Neural progenitor cell (in vitro differentiated cells): ENCODE results near the gene LIMS2. TPM values are rescaled to one million over a fixed set of nuclear protein-coding genes. Genes with fewer than 3 reads are reported as not detected.

Experiments
- DNase-seq: peaks from one replicate; pipeline ENCODE4 v3.0.0-alpha.2; 2016; ENCODE audit warnings: low spot score
- H2AFZ ChIP-seq: fragments of 200-600 bp; sonication (generic); replicated peaks from 2 replicates; pipeline ENCODE4 v1.6.1; 2016; ENCODE audit warnings: antibody characterized with exemption
- H3F3A ChIP-seq: fragments of 200-600 bp; sonication (generic); 2 replicates; pipeline ENCODE4 v1.6.1; 2016; ENCODE audit warnings: antibody characterized with exemption, low read depth
- H3K27ac ChIP-seq: fragments of 200-600 bp; sonication (generic); 2 replicates; pipeline ENCODE4 v1.5.1; 2016; ENCODE audit warnings: mild to moderate bottlenecking
- H3K27me3 ChIP-seq: fragments of 200-600 bp; sonication (generic); 2 replicates; pipeline ENCODE4 v1.6.1; 2016; ENCODE audit warnings: mild to moderate bottlenecking, moderate library complexity
- H3K36me3 ChIP-seq: fragments of 200-600 bp; sonication (generic); 2 replicates; pipeline ENCODE4 v1.5.1; 2016
- H3K4me1 ChIP-seq: fragments of 200-600 bp; sonication (generic); 2 replicates; pipeline ENCODE4 v1.6.1; 2016; ENCODE audit warnings: mixed run types
- H3K4me2 ChIP-seq: fragments of 200-600 bp; sonication (generic); 2 replicates; pipeline ENCODE4 v1.6.1; 2016
- H3K4me3 ChIP-seq: fragments of 200-600 bp; sonication (generic); 2 replicates; pipeline ENCODE4 v1.5.1; 2016
- H3K79me2 ChIP-seq: fragments of 200-600 bp; sonication (generic); 2 replicates; pipeline ENCODE4 v1.6.1; 2016; ENCODE audit warnings: low read depth
- H3K9ac ChIP-seq: fragments of 200-600 bp; sonication (generic); 2 replicates; pipeline ENCODE4 v1.6.1; 2016
- H3K9me3 ChIP-seq: fragments of 200-600 bp; sonication (generic); 2 replicates; pipeline ENCODE4 v1.5.1; 2016; ENCODE audit warnings: low read depth
- H4K20me1 ChIP-seq: fragments of 200-600 bp; sonication (generic); 2 replicates; pipeline ENCODE4 v1.6.1; 2016; ENCODE audit warnings: low read depth
- H3K27ac Mint-ChIP-seq: 3 replicates; pipeline ENCODE4 v1.8.0; 2021; ENCODE audit warnings: mixed read lengths
- H3K27me3 Mint-ChIP-seq: 2 replicates; pipeline ENCODE4 v1.8.0; 2022; ENCODE audit warnings: low read depth, mild to moderate bottlenecking, inconsistent platforms, moderate library complexity, mixed read lengths; ENCODE audit not compliant: insufficient read depth
- H3K36me3 Mint-ChIP-seq: 3 replicates; pipeline ENCODE4 v1.8.0; 2021; ENCODE audit warnings: mixed read lengths
- H3K4me1 Mint-ChIP-seq: 3 replicates; pipeline ENCODE4 v1.8.0; 2021; ENCODE audit warnings: mixed read lengths
- H3K4me3 Mint-ChIP-seq: 3 replicates; pipeline ENCODE4 v1.8.0; 2021; ENCODE audit warnings: mild to moderate bottlenecking, moderate library complexity, mixed read lengths
- H3K9me3 Mint-ChIP-seq: 3 replicates; pipeline ENCODE4 v1.8.0; 2020; ENCODE audit warnings: mixed read lengths
- CTCF ChIP-seq: fragments of 200-600 bp; sonication (generic); IDR thresholded peaks from 2 replicates; pipeline ENCODE4 v1.5.1; 2017; ENCODE audit warnings: antibody characterized with exemption, mild to moderate bottlenecking
- EZH2 ChIP-seq: fragments of 200-600 bp; sonication (generic); IDR thresholded peaks from 2 replicates; pipeline ENCODE4 v1.6.1; 2017; ENCODE audit warnings: antibody characterized with exemption, mild to moderate bottlenecking, moderate library complexity
- EZH2phosphoT487 ChIP-seq: fragments of 200-600 bp; sonication (generic); IDR thresholded peaks from 2 replicates; pipeline ENCODE4 v1.6.1; 2017; ENCODE audit warnings: antibody characterized with exemption
- total RNA-seq: library from RNA; depleted of rRNA; stranded (reverse); fragments of >200 nt; gene quantifications from 2 replicates; pipeline ENCODE4 v1.2.3, GENCODE V29; 2015; ENCODE audit warnings: low replicate concordance

Gene LIMS2
- total RNA-seq, 1 donor from 2014 or later, result not detected

DNA sequence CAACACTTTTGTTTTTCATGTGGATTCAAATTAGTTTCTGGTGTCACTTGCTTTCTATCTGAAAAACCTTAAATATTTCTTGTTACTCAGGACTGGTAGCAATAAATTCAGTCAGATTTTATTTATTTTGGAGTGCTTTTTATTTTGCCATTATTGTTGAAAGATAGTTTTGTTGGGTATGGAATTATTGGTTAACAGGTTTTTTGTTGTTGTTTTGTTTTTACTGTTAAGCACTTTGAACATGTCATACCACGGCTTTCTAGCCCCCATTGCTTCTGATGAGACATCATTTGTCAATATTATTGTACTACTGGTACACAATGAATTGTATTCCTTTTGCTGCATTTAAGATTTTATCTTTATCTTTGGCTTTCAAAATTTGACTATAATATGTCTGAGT is 13.1 kb upstream of the LIMS2 start:
- Mint-ChIP-seq H3K27me3 (peaks cover 9% of the 10 kb centered on the region), H3K27ac (no peak overlapping the region), H3K36me3 (no peaks in the 10 kb centered on the region), H3K4me1 (peaks cover 14% of the 10 kb centered on the region), H3K4me3 (no peak overlapping the region), H3K9me3 (peaks cover 34% of the 10 kb centered on the region)
- no peak for DNase-seq
- Histone ChIP-seq H3K27ac (no peak overlapping the region), H3K36me3 (no peaks in the 10 kb centered on the region), H3K9me3 (no peaks in the 10 kb centered on the region), H3K79me2 (no peaks in the 10 kb centered on the region), H3K4me3 (no peak overlapping the region), H3K27me3 (no peaks in the 10 kb centered on the region), H2AFZ (no peak overlapping the region), H3F3A (no peaks in the 10 kb centered on the region), H4K20me1 (no peaks in the 10 kb centered on the region), H3K4me2 (no peak overlapping the region), H3K9ac (no peak overlapping the region), H3K4me1 (no peaks in the 10 kb centered on the region)
- TF ChIP-seq CTCF (no peak), EZH2phosphoT487 (no peak), EZH2 (no peak)

DNA sequence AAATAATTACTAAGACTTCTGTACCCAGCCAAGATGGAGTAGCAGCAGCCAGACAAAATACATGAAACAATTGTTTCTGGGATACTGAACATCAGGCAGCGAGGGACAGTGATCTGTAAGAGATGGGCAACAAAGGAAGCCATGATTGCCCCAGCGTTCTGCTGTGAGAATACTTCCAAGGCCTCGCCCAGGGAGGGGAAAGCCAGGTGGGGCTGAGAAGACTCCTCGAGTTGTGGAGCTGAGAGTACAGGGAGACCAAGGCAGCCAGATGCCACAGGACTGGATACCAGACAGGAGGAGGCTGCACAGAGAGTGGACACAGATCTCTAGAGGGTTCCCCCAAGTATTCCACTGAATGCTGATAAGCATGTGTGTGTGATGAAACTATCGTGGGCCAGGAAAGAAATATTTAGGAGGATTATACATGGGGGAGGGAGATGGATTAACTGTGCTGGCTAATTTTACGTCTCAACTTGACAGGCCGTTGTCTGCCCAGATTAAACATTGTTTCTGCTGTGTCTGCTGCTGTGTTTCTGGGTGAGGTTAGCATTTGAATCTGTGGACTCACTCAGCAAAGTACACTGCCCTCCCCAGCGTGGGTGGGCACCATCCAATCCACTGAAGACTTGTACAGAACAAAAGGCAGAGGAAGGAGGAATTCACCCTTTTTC is 10.2 kb upstream of the LIMS2 start:
- Histone ChIP-seq H3K27me3 (no peaks in the 10 kb centered on the region), H3K27ac (no peak overlapping the region), H3K4me1 (no peaks in the 10 kb centered on the region), H3K9ac (no peak overlapping the region), H2AFZ (peak overlapping the region; percentile 34), H3K4me2 (no peak overlapping the region), H3F3A (no peaks in the 10 kb centered on the region), H3K36me3 (no peaks in the 10 kb centered on the region), H4K20me1 (no peaks in the 10 kb centered on the region), H3K79me2 (no peaks in the 10 kb centered on the region), H3K9me3 (no peaks in the 10 kb centered on the region), H3K4me3 (no peak overlapping the region)
- no peak overlapping the region for H3K4me3 Mint-ChIP-seq
- DNase-seq, result no peak
- TF ChIP-seq EZH2phosphoT487, result no peak
- no peak for TF ChIP-seq EZH2
- no peak for TF ChIP-seq CTCF
- no peak overlapping the region for H3K27ac Mint-ChIP-seq
- H3K36me3 Mint-ChIP-seq, result no peaks in the 10 kb centered on the region
- H3K9me3 Mint-ChIP-seq, result peaks cover 21% of the 10 kb centered on the region
- peaks cover 25% of the 10 kb centered on the region for H3K4me1 Mint-ChIP-seq
- peaks cover 8% of the 10 kb centered on the region for H3K27me3 Mint-ChIP-seq

DNA sequence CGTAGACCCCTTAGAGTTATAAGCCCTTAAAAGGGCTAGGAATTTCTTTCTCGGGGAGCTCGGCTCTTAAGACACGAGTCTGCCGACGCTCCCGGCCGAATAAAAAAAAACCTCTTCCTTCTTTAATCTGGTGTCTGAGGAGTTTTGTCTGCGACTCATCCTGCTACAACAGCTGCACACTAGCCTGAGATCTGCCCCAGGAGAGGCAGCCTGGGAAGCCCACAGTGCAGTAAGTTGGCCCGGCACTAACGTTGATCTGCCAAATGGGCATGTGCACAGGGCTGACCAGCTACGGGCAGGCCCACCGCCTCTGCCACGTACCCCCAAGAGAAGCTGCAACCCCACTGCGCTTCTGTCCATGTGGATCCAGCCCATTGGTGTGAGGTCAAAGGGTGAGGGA is 8.4 kb upstream of the LIMS2 start:
- DNase-seq, result no peak
- H3K9me3 Mint-ChIP-seq, result peaks cover 8% of the 10 kb centered on the region
- no peaks in the 10 kb centered on the region for H3K27me3 ChIP-seq
- no peaks in the 10 kb centered on the region for H3K36me3 Mint-ChIP-seq
- peaks cover 8% of the 10 kb centered on the region for H3K27me3 Mint-ChIP-seq
- H3K4me3 ChIP-seq, result no peak overlapping the region
- no peak overlapping the region for H3K4me2 ChIP-seq
- H3K4me1 ChIP-seq, result no peaks in the 10 kb centered on the region
- H3K36me3 ChIP-seq, result no peaks in the 10 kb centered on the region
- peaks cover 27% of the 10 kb centered on the region for H3K4me1 Mint-ChIP-seq
- H3K27ac ChIP-seq, result no peak overlapping the region
- no peak overlapping the region for H3K27ac Mint-ChIP-seq
- H2AFZ ChIP-seq, result no peak overlapping the region
- no peaks in the 10 kb centered on the region for H3F3A ChIP-seq
- H3K79me2 ChIP-seq, result no peaks in the 10 kb centered on the region
- no peaks in the 10 kb centered on the region for H4K20me1 ChIP-seq
- no peak overlapping the region for H3K4me3 Mint-ChIP-seq
- H3K9ac ChIP-seq, result no peak overlapping the region
- TF ChIP-seq EZH2 (no peak), CTCF (no peak)
- no peaks in the 10 kb centered on the region for H3K9me3 ChIP-seq
